ENCODE measurements around the gene ADAMTS2. TPM values are rescaled to one million over a fixed set of nuclear protein-coding genes. Genes with fewer than 3 reads are reported as not detected.

The ADAMTS2 gene
- total RNA-seq, 6 experiments from 2014 or later = 31.5 to 38.4 (median 34.1) TPM

DNA sequence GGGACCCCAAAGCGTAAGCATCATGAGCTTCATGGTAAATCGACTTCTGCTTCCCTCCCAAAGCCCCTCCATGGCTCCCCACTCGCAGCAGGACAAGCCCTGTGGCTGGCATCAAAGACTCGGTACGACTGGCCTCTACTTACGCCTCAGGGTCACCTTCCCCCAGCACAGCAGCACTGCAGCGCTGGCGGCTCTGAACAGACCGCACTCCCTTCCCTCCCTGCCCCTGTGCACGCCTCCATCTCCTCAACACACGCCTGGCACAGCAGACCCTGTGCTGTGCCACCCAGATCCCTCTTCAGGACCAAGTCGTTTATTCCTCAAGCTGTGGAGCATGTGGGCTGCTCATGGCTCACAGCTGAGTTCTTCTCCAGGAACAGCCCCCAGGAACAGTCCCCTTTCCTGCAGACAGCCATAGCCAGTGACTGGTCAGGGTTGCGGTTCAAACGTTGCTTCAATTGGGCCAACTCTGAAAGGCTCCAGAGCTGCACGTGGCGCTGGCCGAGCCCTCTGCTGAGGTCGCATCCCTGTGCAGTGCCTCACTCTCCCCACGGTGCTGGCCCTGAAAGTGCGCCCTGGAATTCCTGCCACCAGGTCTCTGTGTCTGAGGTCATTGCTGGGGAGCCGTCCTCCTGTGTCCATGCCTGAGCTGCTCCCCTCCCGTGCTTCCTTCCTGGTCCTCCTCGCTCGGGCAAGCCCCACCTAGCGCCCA lies 197.1 kb downstream of the ADAMTS2 start:
- Mint-ChIP-seq H3K4me3 (no peak overlapping the region; the same call in 1 of the 2 replicates), H3K27me3 (ENCODE audit: insufficient read depth) (peaks cover 17% of the 10 kb centered on the region), H3K36me3 (ENCODE audit: low read depth) (peaks cover 29% of the 10 kb centered on the region), H3K4me1 (ENCODE audit: low read depth) (peaks cover 6% of the 10 kb centered on the region), H3K27ac (no peak overlapping the region), H3K9me3 (no peaks in the 10 kb centered on the region)
- DNase-seq = no peak
- TF ChIP-seq CTCF (IDR thresholded peaks at IDR 0.05) = no peak

DNA sequence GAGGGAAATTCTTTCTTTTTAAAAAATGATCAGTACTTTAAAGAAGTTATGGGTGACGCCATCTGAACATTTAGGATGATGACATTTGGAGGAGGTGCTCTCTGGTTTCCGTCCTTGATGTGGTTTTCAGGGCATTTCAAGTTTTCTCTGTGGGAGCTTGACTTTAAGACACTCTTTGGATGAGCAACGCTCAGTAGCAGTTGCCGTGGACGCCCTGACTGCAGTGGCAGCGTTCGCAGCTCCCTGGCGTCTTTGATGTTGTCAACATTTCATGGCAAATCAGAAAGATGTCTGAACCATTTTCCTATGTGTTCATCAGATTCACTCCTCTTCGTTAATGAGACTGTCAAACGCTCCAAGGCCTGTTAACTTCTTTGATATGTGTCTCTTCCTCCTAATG lies 199.0 kb downstream of the ADAMTS2 start:
- Mint-ChIP-seq H3K36me3 (ENCODE audit: low read depth) (peaks cover 29% of the 10 kb centered on the region), H3K27me3 (ENCODE audit: insufficient read depth) (peaks cover 16% of the 10 kb centered on the region), H3K27ac (no peak overlapping the region), H3K4me3 (no peak overlapping the region), H3K4me1 (ENCODE audit: low read depth) (peaks cover 21% of the 10 kb centered on the region), H3K9me3 (no peaks in the 10 kb centered on the region)
- no peak for DNase-seq
- TF ChIP-seq CTCF (IDR thresholded peaks at IDR 0.05) = no peak

DNA sequence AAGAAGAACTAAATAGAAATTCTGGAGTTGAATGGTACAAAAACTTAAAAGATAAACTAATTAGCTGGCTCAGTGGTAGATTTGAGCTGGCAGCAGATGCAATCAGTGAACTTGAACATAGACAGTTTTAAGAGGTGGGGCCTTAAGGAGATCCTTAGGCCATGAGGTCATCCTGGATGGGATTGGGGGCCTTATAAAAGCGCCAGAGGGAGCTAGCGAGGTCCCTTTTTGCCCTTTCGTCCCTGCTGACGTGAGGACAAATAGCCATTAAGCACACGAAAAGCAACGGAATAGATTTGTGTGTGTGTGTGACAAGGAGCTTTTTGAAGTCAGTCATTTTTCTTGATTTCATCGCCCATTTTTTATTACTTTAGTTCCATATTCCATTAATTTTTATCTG lies 201.8 kb downstream of the ADAMTS2 start:
- Mint-ChIP-seq H3K9me3 (no peaks in the 10 kb centered on the region), H3K4me3 (peak overlapping the region; percentile 58; the same call in 1 of the 2 replicates), H3K27ac (peak overlapping the region; percentile 79), H3K27me3 (ENCODE audit: insufficient read depth) (peaks cover 2% of the 10 kb centered on the region; the same call in 1 of the 2 replicates), H3K4me1 (ENCODE audit: low read depth) (peaks cover 21% of the 10 kb centered on the region), H3K36me3 (ENCODE audit: low read depth) (peaks cover 14% of the 10 kb centered on the region)
- no peak for DNase-seq
- peak; percentile 52 for TF ChIP-seq CTCF (IDR thresholded peaks at IDR 0.05)

DNA sequence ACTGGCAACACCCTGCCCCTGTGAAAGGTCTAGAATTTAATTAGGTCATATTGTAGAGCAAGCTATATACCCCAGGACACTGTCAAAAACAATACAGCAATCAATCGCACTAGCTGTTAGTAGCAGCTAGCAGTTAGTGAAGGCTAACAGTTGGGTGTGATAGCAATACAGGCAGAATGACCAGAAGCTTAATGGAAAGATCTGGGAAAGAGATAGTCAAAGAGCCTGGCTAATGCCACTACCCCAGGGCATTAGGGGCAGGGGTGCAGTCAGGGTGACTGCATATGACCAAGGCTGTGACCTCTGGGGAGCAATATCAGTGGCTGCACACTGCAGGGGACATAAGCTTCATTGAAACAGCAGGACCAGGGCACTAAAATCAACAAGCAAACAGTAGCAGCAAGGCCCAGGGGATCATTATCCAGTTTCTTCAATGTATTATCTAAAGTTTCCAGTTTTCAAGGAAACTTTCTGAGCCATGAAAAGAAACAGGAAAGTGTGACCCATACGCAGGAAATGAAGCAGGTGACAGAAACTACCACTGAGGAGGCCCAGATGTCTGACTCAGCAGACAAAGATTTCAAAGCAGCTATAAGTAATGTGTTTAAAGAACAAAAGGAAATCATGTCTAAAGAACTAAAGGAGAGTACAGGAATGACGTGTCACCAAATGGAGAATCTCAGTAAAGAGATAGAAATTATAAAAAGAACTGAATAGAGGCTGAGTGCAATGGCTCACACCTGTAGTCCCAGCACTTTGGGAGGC lies 202.6 kb downstream of the ADAMTS2 start:
- DNase-seq = peak; percentile 82
- H3K36me3 Mint-ChIP-seq (ENCODE audit: low read depth) = peaks cover 10% of the 10 kb centered on the region; the same call in 1 of the 2 replicates
- peak overlapping the region; percentile 58 for H3K4me3 Mint-ChIP-seq
- H3K9me3 Mint-ChIP-seq = no peaks in the 10 kb centered on the region
- TF ChIP-seq CTCF (IDR thresholded peaks at IDR 0.05) = no peak
- no peaks in the 10 kb centered on the region for H3K27me3 Mint-ChIP-seq (ENCODE audit: insufficient read depth)
- peaks cover 21% of the 10 kb centered on the region for H3K4me1 Mint-ChIP-seq (ENCODE audit: low read depth)
- peak overlapping the region; percentile 79 for H3K27ac Mint-ChIP-seq

- Mint-ChIP-seq H3K27ac (peak overlapping the region; percentile 79; the same call in 1 of the 2 replicates), H3K27me3 (ENCODE audit: insufficient read depth) (no peaks in the 10 kb centered on the region), H3K4me3 (no peak overlapping the region), H3K9me3 (no peaks in the 10 kb centered on the region), H3K36me3 (ENCODE audit: low read depth) (0 out of 2 replicates have a peak, but pooled peaks cover 5% of the 10 kb centered on the region), H3K4me1 (ENCODE audit: low read depth) (peaks cover 21% of the 10 kb centered on the region)
- DNase-seq = no peak
- TF ChIP-seq CTCF (IDR thresholded peaks at IDR 0.05) = no peak
These were observed 203.4 kb downstream of the ADAMTS2 start for GRCh38 chr5:179141867-179142266.
